GM19452 (cell line): ENCODE data around the gene OSM.
"Not testable (repeated sequence)": the region's sequence is repeated elsewhere in the genome, so short reads cannot be mapped to it uniquely, and the experiment has no call there.

Experiments
- ATAC-seq: cut with Tn5 transposase; IDR thresholded peaks from one replicate; pipeline ENCODE4 v1.9.1; 2021; ENCODE audit not compliant: unreplicated experiment

Gene OSM

GRCh38 chr22:30245985-30246813 is 20.5 kb downstream of the OSM start, which contains the start of gene LIF:
Gene LIF, minus strand, starts transcription at chr22:30246759. Its CDS starts 64 bp downstream, at chr22:30246695.
- no peak for ATAC-seq

DNA sequence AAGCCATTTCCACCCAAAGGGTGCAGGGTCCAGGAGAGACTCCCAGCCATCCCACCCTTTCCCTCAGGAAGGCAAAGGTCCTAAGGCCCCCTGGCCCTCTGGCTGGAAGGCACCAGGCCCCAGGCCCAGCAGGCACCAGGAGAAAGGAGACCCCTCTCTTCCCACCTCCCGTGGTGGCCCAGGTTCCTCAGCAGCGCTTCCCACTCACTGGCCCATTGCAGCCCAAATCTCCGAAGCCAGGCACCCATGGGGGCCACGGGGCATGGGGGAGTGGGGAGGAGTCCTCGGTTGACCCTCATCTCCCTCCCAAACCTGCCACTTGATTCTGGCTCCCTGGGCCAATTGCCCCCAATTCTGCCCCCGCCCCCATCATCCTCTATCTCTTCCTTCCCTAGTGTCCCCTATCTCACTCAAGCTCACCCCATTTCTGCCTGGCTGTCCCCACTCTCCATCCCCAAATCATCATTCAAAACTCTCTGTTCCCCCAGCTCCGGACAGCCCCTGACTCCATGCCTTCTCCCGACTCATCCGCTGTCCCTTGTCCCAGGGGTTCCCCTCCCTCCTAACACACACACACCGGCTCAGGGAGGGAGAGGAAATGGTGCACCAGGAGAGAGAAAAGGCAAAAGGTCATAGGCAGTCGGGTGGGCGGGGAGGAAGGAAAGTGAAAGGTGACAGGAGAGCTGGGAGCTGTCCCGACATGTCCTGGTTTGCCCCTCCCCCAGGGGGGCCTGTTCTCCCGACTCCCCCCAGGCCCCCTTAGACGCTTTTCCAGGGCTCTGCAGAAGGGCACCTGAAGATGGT is 21.3 kb downstream of the OSM start:
- no peak for ATAC-seq

- no peak for ATAC-seq
Measured at GRCh38 chr22:30244641-30245040, 22.0 kb downstream of the OSM start.

DNA sequence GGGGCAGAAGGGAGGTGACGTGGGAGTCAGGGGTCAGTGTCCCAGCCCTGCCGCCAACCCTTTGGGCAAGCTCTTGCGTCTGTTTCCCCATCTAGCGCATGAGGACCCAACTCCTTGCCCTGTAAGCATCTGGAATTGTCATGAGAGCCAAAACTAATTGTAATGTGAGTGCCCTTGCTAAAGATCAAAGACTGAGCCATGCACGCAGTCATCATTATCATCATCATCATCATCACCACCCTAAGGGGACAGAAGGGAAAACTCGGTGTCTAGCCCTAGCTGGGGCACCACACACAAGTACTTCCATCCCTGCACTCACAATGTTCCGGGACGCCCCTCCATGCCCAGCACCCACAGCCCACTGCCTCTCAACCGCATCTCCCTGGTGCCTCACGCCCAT is 22.6 kb downstream of the OSM start:
- no peak for ATAC-seq

DNA sequence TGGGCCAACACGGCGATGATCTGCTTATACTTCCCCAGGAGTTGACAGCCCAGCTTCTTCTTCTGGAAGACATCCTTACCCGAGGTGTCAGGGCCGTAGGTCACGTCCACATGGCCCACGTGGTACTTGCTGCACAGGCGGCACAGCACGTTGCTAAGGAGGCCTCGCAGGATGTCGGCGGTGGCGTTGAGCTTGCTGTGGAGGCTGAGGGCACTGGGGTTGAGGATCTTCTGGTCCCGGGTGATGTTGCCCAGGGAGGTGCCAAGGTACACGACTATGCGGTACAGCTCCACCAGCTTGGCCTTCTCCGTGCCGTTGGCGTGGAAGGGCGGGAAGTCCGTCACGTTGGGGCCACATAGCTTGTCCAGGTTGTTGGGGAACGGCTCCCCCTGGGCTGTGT is 23.0 kb downstream of the OSM start:
- no peak for ATAC-seq

DNA sequence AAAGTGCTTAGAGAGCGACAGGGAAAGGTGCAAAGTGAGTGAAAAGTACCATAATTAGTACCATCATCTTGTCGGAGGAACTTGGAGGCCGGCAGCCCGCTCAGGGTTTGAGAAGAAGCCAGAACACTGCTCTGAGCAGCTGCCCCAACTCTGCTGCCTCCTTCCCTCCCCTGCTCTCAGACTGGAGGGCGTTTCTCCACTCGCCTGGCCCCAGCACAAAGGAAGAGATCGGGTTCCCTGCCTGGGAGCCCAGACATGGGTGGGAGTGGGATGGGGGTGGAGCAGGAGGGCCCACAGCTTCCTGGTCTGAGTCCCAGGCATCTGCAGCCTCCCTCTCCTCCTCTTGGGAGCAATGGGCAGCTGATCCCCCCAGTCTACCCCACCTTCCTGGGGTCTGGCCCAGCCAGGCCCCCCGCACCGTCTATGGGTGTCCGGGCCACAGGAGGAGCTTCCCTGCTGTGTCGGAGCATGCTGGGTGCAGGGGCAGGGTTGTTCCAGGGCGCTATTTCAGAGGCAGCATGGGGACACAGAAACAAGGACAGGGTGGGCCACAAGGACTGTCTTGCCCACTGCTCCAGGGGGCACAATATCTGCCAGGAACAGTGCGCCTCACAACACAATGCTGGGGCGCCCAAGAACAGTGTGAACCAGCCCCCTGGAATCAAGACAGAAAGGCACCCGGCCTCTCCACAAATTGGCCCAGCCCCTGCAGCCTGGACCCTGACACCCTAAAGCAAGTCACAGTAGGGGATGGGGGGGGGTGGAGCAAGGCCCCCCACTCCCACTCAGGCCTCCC is 24.9 kb downstream of the OSM start:
- ATAC-seq, result no peak

DNA sequence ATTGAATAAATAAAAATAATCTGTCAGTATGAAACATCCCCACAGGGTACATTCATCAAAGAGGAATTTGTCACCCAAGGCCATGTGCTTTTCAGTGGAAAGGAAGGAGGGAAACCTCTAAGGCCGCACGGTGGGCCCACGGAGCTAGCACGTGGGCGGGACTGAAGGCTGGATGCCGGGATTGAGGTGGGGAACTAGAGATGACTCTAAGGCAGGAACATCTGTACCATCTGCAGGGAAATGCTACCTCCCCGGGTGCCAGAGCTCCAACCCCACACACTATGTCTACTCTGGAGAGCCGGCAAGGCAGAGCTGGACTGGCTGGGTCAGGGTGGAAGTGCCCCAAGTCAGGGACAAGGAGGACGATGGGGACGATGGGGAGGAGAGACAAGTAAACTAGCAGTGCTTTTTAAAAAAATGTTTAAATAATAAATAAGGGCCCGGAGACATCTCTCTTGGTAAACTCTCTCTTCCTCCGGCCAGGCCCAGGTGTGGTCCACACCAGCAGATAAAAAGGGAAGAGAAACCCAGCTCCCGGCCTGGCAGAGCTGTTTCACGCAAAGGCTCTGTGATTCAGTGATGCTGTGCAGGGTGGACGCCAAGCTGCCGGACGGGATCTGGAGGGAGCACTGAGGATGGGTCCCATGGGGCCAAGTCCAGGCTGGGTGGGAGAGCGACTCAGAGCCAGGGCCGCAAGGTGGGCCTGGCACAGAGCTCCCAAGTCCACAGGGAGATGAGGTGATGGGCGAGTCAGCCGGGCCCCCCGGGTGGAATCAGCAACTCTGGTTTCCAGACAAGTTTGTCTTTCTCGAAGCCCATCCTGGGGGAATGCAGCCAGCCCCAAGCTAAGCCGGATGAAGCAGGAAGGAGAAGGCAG is 25.9 kb downstream of the OSM start:
- ATAC-seq, result no peak

DNA sequence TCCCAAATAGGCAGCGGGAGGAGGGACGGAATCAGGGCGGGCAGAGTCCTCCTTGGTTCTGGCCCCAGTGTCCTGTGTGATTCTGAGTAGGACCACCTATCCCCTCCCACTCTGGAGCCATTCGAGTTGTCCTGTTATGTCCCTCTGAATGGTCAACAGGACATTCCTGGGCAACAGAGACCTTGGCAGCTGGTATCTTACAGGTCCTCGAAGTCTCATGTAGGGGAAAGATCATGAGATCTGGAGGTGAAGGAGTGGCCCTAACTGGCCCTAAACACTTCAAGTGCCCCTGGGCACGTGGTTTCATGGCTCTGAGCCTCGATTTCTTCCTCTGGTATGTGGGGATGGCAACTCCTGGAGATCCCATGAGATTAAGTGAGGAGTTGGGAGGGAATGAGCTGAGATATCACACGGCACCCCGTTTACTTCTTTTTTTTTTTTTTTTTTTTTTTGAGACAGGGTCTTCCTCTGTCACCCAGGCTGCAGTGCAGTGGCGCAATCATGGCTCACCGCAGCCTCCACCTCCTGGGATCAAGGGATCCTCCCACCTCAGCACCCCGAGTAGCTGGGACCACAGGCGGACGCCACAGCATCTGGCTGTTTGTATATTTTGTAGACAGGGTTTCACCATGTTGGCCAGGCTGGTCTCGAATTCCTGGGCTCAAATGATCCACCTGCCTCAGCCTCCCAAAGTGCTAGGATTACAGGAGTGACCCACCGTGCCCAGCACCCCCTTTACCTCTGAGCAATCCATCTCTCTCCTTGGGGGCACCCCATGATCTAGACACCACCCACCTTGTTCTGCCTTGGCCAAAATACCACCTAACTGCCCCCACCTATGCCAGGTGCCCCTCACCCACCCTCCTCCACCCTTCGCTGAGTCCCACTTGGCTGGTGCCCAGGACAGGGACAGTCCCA is 26.9 kb downstream of the OSM start:
- no peak for ATAC-seq

DNA sequence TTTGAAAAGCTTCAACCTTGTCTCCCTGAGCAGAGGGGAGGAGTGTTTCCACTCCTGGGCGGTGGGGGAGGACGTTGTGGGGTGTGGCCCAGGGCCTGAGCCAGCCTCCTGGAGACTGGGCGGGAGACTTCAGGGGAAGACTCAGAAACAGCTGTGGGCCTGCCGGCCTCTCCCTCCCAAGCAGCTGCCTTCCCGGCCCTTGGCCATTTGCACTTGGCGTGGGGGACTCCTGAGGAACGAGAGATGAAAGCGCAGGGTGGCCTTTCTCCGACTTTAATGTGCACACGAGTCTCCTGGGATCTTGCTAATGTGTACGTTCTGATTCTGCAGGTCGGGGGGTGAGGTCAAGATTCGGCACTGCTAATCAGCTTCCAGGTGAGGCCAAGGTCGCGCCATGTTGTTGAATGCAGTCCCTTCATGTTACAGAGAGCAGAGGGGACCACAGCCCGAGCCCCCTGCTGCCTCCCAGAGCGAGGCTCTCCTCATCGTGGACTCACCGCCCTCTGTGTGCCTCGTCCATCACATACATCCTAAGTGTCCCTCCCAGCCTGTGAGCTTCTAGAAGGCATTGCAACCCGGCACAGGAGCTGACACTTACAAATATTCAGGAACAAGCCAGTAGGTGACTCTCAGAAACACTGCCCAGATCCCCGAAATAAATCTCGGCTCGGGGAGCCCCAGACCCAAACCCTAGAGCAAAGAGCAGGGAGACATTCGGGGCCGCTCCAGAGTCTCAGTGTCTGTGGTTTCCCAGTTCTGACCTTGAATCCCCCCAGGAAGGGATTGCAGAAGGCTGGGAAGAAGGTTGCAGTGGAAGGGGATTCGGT is 27.8 kb downstream of the OSM start:
- no peak for ATAC-seq

DNA sequence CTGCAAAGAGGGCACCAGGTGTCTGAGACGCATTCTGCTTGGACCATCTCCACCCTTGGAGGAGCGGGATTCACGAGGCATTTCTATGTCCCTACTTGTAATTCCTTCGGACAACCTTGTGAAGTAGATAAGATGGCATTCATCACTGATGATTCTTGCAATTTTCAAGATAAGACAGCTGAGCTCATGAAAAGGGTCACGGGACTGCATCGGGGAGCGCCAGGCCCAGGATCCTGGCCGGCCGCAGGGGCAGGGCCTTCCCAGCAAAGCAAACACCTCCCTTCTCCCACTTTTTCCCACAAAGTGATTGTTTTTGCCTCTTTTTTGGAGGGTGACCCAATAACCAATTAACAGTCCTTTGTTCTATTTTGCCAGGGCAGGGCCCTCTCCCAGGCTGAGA is 28.5 kb downstream of the OSM start:
- no peak for ATAC-seq

DNA sequence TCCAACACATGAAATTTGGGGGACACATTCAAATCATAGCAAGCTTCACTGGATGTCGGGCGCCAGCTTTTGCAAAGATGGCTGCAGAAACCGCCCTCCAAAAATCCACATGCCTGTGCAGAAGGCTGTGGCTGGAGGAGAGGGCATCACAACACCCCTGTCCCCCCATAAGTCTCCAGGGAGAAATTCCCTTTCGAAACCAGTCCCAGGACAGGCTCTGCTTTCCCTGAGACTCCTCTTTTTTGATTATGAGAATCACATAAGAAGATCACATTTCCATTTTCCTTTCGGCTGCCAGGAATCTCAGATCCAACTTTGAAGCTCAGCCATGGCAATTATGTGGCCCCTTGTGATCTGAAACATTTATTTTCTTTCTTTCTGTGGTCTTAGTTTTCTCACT is 29.8 kb downstream of the OSM start:
- no peak for ATAC-seq

- no peak for ATAC-seq
Measured at GRCh38 chr22:30235687-30236170, 30.9 kb downstream of the OSM start.

GRCh38 chr22:30234786-30235470 is 31.7 kb downstream of the OSM start:
- ATAC-seq, result no peak

GRCh38 chr22:30234325-30234724 is 32.3 kb downstream of the OSM start:
- ATAC-seq, result not testable (repeated sequence)

- ATAC-seq, result no peak
Measured at GRCh38 chr22:30233582-30233981, 33.1 kb downstream of the OSM start.

DNA sequence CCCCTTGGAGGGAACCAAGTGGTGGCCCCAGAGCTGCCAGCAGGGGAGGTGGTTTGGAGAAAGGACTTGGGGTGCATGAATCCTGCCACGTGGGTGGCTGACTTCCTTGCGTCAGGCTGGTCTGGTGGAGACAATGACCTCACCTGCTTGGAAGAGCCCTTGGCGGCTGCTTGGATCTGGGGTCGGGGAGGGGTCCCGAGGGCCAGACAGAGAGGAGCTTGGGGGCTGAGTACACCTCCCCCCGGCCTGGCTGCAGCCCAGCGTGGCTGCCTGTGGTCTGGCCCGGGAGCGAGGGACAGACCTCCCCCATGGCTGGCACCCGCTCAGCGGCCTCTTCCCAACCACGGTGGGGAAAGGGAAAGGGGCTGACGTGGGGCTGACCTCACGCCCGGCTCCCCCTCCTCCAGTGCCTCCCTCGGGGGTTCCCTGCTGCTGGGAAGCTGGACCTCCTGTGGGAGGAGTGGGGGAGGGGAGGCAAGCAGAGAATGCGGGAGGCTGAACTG is 33.9 kb downstream of the OSM start:
- no peak for ATAC-seq

DNA sequence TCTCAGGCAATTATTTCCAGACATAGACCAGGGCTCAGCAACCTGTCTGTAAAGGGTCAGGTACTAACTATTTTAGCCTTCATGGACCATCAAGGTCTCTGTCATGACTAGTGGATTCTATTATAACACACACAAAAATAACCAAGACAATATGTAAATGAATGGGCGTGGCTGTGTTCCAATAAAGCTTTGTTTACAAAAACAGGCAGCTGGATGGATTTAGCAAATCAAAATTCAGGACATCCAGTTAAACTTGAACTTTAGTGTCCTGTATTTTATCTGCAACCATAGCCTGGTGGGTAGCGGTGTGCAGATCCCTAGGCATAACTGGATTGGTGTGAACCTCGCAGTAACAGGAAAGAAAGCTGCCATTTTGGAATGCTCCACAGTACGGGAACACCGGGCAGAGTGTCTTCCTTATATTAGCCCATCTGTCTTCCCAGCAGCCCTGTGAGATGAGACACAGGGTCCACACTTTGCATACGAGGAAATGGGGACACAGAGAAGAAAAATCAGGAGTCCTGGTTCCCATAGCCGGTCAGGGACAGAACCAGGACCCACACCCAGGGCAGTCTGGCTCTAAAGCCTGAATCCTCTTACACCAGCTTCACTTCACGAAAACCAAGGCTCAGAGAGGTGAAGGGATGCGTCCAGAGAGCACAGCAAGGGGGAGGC is 35.7 kb downstream of the OSM start:
- ATAC-seq, result no peak
